GDM1 (cell line): ENCODE results near the gene S100A3.
"Not testable (repeated sequence)": the region's sequence is repeated elsewhere in the genome, so short reads cannot be mapped to it uniquely, and the experiment has no call there.

Experiments used
- DNase-seq: peaks from one replicate; lab custom pipeline; 2025; lab: John Stamatoyannopoulos, UW

Gene S100A3

GRCh38 chr1:153568367-153569099, 19.5 kb upstream of the S100A3 start:
- peak; percentile 65 for DNase-seq

DNA sequence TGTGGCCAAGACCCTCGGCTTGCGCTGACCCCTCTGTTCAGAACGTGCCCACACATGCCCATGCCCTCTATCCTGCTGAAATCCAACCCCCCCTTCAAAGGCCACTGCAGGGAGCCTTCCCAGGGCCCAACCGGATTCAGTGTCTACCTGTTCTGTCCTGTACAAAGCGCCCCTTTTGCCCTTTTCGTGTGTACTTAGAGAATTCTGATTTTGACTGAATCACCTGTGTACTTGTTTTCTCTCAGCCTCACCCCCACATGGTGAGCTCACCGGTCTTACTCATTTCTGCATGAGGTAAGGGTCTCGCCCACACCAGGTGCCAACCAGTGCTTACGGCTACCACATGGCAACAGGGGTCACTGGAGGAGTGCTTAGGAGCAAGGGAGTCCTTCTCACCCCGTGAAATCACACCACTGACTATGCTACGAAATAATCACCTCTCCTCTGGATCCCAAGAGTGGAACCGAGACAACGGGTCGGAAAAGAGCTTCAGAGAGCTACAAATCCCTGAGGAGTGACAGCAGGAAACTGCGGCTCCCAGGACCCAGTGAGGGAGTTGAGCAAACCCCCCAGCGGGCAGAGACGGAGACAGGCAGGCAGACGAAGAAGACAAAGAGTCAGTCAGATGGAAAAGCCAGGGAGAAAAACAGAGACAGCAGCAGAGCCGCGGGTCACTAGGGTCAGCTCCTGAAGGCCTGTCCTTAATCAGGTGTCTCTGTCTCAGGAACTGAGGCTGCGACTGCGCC, 18.7 kb upstream of the S100A3 start:
- DNase-seq, result no peak

DNA sequence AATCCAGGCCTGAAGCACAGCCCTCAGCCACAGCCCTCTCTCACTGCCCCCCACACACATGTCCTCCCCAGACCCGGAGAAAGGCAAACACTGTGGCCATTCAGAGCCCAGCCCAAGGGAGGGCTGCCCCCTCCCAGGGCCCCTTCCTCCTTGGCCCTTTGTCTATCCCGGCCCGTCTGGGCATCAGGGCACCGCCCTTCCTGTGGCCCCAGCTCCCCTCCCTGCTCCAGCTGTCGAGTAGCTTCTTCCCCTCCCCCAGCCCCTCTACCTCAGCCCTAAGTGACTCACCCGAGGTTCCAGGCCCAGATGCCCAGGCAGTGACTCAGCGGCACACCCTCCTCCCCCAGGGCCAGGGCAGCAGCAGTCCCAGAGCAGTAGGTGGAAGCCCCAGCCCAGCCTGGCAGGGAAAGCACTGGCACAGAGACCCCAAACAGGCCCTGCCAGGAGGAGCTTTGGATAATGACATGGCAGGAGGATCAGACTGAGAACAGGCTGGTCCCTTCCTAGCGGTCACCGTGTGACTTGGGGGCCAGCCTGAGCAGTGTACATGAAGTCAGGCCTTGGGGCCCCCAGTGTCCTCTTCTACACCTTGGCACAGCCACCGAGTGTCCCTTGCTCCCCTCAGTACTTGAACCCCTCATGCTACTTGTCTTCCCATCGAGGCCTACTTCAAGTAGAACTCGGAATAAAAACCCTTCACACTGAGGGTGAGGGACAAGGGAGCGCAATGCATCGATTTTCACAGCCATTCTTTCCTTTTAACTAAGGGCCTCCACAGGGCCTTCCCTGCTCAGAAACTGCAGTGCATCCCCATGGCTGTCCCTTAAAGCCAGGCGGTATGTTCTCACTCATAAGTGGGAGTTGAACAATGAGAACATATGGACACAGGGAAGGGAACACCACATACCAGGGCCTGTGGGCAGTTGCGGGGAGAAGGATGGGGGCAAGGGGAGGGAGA, 17.6 kb upstream of the S100A3 start:
- DNase-seq, result peak; percentile 89

DNA sequence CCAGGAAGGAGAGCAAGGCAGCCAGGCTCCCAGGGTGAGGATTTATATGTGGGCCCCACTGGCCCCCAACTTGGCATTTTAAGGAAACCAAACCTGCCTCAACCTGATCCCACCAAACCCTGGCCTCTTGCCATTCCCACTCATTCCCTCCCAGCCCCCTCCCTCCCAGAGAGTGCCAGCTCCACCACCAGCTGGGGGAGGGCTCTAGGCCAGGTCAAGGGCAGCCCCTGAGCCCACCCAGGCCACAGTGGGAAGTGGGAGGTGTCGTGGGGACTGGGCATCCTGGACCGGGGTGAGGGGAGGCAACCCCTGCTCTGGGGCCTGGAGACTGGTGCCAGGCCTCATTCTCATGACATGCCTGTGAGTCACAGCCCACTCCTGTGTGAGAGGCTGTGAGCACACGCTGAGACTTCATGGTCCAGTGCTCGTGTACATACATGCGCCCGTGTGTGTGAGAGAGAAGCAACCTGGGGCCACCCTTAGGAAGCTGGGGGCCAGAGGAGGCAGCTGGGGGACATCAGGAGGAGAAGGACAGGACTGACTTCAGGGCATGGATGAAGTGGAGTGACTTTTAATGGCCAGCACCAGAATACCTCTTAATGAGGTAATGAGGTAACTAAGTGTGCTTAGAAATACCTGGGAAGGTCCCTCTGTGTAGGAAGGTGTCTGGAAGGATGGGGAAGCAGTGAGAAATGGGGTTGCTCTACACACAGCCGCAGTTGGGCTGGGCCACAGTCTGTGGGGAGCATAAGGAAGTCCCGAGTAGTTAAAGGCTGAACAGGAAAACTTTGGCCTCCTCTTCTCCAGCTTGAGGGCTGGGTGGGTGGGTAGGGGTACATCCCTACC, 16.7 kb upstream of the S100A3 start, which contains the start of gene S100A2:
Gene S100A2 (minus strand): TSS at position 316 of the 846 bp plus-strand sequence. CDS start 1,967 bp downstream, outside the sequence.
- peak; percentile 60 for DNase-seq

DNA sequence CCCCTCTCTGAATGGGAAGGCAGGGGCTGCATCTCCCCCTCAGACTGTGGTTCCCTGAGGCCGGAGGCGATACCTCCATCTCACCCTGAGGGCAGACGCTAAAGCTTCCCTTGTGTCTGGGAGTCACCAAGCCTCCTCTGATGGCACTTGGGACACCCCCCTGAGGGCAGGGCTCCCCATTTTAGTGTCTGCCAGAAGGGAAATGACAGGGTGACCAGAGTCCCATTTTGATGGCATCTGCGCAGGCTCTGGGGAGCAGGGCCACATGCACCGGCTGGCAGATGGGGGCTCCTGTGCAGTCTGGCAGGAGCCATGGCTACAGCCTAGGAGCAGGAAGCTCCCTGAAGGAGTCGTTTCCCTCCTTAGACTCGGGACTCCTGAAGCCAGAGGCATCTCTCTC, 14.9 kb upstream of the S100A3 start:
- no peak for DNase-seq

GRCh38 chr1:153563483-153563901, 14.4 kb upstream of the S100A3 start:
- no peak for DNase-seq

DNA sequence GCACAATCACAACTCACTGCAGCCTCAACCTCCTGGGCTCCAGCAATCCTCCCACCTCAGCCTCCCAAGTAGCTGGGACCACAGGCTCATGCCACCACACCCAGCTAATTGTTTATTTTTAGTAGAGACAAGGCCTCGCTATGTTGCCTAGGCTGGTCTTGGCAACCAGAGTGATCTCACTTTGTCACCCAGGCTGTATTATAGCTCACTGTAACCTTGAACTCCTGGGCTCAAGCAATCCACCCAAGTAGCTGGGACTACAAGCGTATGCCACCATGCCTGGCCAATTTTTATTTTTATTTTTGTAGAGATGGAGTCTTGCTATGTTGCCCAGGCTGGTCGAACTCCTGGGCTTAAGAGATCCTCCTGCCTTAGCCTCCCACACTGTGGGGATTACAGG, 13.0 kb upstream of the S100A3 start:
- DNase-seq, result not testable (repeated sequence)

- DNase-seq, result no peak
Measured at GRCh38 chr1:153561466-153561985, 12.5 kb upstream of the S100A3 start.

DNA sequence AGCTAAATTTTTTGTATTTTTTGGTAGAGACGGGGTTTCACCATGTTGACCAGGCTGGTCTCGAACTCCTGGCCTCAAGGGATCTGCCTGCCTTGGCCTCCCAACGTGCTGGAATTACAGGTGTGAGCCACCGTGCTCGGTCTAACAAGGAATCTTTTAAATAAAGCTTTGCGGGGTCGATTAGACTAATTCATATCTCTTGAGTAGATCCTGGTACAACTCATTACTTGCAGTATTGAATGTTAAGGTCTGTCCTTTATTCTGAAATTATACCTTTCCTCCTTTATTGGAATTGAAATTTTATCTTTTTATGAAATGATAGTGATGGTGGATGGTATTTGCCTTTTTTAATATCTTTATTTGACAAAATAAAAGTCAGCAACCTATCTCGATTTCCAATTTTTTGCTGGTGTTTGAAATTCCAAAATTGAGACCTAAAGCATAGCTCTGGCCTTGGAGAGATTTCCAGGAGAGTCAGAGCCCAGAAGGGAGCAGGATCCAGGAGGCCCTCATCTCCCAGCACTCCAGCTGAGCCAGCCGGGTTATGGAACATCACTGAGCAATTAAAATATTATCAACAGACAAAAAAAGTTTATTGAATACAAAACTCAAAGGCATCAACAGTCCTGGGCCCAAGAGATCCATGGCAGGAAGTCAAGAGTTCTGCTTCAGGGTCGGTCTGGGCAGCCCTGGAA, 11.9 kb upstream of the S100A3 start:
- no peak for DNase-seq

GRCh38 chr1:153560241-153560640, 11.2 kb upstream of the S100A3 start:
- DNase-seq, result no peak

DNA sequence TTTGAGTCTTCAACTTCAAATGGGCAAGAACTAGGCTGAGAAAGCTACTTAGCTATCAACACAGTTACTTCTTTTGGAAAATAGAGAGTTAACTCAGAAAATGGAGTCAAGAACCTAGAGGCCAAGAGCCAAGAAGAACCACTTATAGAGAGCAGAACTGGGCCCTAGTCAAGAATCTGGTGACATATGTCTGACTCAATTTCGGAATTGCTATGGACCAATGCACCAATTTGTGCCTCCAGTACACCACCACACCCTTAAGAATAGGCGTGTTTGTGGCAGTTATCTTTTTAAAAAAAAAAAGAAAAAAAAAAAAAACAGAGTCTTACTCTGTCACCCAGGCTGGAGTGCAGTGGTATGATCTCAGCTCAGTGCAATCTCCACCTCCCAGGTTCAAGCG, 8.8 kb upstream of the S100A3 start:
- no peak for DNase-seq

GRCh38 chr1:153556348-153556747, 7.3 kb upstream of the S100A3 start:
- DNase-seq, result no peak

GRCh38 chr1:153553830-153554541, 4.9 kb upstream of the S100A3 start:
- peak; percentile 36 for DNase-seq

GRCh38 chr1:153553096-153553495, 4.0 kb upstream of the S100A3 start:
- no peak for DNase-seq

GRCh38 chr1:153552335-153552734, 3.3 kb upstream of the S100A3 start:
- no peak for DNase-seq

- DNase-seq, result peak; percentile 48
Measured at GRCh38 chr1:153550827-153551500, 1.9 kb upstream of the S100A3 start.

DNA sequence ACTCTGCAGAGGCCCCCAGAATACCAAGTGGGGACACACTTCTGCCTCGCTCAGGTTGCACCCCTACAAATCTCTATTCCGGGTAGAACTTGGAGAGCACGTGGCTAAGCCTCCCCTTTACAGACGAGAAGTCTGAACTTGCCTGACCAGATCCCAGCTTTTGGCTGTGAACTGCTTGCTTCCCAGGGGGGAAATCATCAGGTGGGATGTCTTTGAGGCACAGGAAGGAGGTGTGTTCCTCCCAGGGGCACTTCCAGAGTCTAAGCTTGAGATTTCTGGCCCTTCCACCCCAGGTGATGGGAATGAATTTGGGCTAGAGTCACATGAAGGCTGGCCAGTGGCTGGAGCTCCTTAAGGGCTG, 1.3 kb upstream of the S100A3 start:
- DNase-seq, result no peak

DNA sequence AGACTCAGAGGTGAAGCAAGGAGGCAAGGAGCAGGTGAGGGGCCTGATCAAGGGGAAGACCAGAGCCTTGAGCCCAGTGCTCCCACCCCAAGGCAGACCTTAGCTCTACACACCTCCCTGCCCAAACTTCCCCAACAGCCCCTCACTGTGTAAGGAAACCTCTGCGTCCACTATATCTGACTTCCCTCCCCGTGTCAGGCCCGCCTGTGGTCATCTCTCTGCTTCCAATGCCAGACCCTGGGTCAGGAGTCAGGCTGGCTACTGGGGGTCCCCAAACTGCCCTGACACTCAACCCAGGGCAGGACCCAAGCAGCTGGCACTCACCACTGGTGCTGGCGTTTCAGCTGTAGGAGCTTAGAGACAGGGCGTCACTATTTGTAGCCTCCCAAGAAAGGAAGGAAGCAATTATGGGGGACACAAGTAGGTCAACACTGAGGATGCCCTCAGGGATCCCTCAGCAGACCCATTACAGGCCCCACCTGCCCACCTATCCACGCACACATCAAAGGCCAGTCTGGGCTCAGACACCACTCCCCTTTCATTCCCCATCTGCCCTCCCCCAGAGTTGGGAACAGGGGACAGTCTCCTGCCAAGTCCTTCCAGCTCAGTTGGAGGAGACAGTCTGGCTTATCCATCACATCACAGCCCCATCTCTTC, 811 bp upstream of the S100A3 start:
- DNase-seq, result no peak
